Measurements from ENCODE around the gene CACNA2D3. TPM values are rescaled to one million over a fixed set of nuclear protein-coding genes. Genes with fewer than 3 reads are reported as not detected.

CACNA2D3 gene
- polyA plus RNA-seq, 1 donor (not counting 4 experiments of a cell fraction or from before 2014, with no cell fraction given) = 0.08 TPM

DNA sequence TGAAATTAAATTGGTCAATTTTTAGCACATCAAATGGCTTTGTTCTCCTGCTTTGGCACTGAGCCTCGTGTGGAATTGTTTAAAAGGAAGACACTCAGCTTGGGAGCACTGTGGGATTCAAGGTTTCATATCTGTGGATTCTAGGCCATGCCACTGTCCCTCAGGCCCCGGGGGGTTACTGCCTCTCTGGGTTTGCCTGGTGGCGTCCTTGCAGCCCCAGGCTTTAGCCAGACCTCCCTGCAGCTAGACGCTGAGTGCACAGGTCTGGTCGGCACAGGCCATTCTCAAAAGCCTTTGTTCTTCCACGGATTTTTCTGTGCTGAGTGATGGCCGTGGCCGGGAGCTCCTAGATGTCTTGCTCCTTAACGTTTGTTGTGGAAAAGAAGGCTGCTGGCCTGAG lies 76.2 kb downstream of the CACNA2D3 start:
- H2AFZ ChIP-seq (ENCODE audit: control insufficient read depth, low read length) = no peak overlapping the region
- H3K79me2 ChIP-seq (ENCODE audit: control insufficient read depth, insufficient read depth, low read length) = no peaks in the 10 kb centered on the region
- no peaks in the 10 kb centered on the region for H3K9me3 ChIP-seq (ENCODE audit: control insufficient read depth, low read depth, low read length)
- H3K27me3 ChIP-seq (ENCODE audit: control insufficient read depth, extremely low read depth, insufficient read depth, low read length) = no peaks in the 10 kb centered on the region
- no peak for DNase-seq (ENCODE audit: low read depth, low spot score)
- no peaks in the 10 kb centered on the region for H4K20me1 ChIP-seq (ENCODE audit: control insufficient read depth, extremely low read depth, insufficient read depth, low read length)
- no peak overlapping the region for H3K27ac ChIP-seq (ENCODE audit: control insufficient read depth, insufficient read depth, low read length)
- no peaks in the 10 kb centered on the region for H3K9me1 ChIP-seq (ENCODE audit: control insufficient read depth, extremely low read depth, insufficient read depth, low read length)
- no peak overlapping the region for H3K9ac ChIP-seq (ENCODE audit: control insufficient read depth, extremely low read depth, insufficient read depth, low read length)
- no peaks in the 10 kb centered on the region for H3K4me1 ChIP-seq (ENCODE audit: control insufficient read depth, extremely low read depth, insufficient read depth, low read length)
- TF ChIP-seq EZH2 (IDR thresholded peaks at IDR 0.05; ENCODE audit: low read length) = no peak
- TF ChIP-seq CTCF (optimal IDR thresholded peaks at IDR 0.05 in 1 of 3, IDR thresholded peaks at IDR 0.05 in 1 of 3, conservative IDR thresholded peaks at IDR 0.05 in 1 of 3; ENCODE audit: extremely low read depth in 1 of 3, insufficient read depth in 2 of 3, low read length in 3 of 3) = no peak
- FAIRE-seq = no peak
- no peak overlapping the region for H3K4me3 ChIP-seq (ENCODE audit: control insufficient read depth in 2 of 3, extremely low read depth in 1 of 3, insufficient read depth in 2 of 3, low read depth in 1 of 3, low read length in 3 of 3)
- H3K36me3 ChIP-seq (ENCODE audit: control insufficient read depth in 2 of 2, extremely low read depth in 1 of 2, insufficient read depth in 2 of 2, low read length in 2 of 2) = no peaks in the 10 kb centered on the region
- dilution Hi-C loops (cut with MboI; ENCODE audit: extremely low pct_ligation_motif_present, low sequenced_read_pairs) = no loop called here
- no peak overlapping the region for H3K4me2 ChIP-seq (ENCODE audit: control insufficient read depth, extremely low read depth, insufficient read depth, low read depth, low read length)

GRCh38 chr3:54202054-54202453 lies 79.7 kb downstream of the CACNA2D3 start:
- Histone ChIP-seq H2AFZ (ENCODE audit: control insufficient read depth, low read length) (no peak overlapping the region), H3K4me3 (ENCODE audit: control insufficient read depth in 2 of 3, extremely low read depth in 1 of 3, insufficient read depth in 2 of 3, low read depth in 1 of 3, low read length in 3 of 3) (no peak overlapping the region), H3K4me2 (ENCODE audit: control insufficient read depth, extremely low read depth, insufficient read depth, low read depth, low read length) (no peak overlapping the region), H3K9me3 (ENCODE audit: control insufficient read depth, low read depth, low read length) (no peaks in the 10 kb centered on the region), H3K27me3 (ENCODE audit: control insufficient read depth, extremely low read depth, insufficient read depth, low read length) (no peaks in the 10 kb centered on the region), H3K9me1 (ENCODE audit: control insufficient read depth, extremely low read depth, insufficient read depth, low read length) (no peaks in the 10 kb centered on the region), H4K20me1 (ENCODE audit: control insufficient read depth, extremely low read depth, insufficient read depth, low read length) (no peaks in the 10 kb centered on the region), H3K36me3 (ENCODE audit: control insufficient read depth in 2 of 2, extremely low read depth in 1 of 2, insufficient read depth in 2 of 2, low read length in 2 of 2) (no peaks in the 10 kb centered on the region), H3K4me1 (ENCODE audit: control insufficient read depth, extremely low read depth, insufficient read depth, low read length) (no peaks in the 10 kb centered on the region), H3K27ac (ENCODE audit: control insufficient read depth, insufficient read depth, low read length) (no peak overlapping the region), H3K9ac (ENCODE audit: control insufficient read depth, extremely low read depth, insufficient read depth, low read length) (no peak overlapping the region), H3K79me2 (ENCODE audit: control insufficient read depth, insufficient read depth, low read length) (no peaks in the 10 kb centered on the region)
- TF ChIP-seq EZH2 (IDR thresholded peaks at IDR 0.05; ENCODE audit: low read length) (no peak), CTCF (optimal IDR thresholded peaks at IDR 0.05 in 1 of 3, IDR thresholded peaks at IDR 0.05 in 1 of 3, conservative IDR thresholded peaks at IDR 0.05 in 1 of 3; ENCODE audit: extremely low read depth in 1 of 3, insufficient read depth in 2 of 3, low read length in 3 of 3) (no peak)
- dilution Hi-C loops (cut with MboI; ENCODE audit: extremely low pct_ligation_motif_present, low sequenced_read_pairs) = no loop called here
- DNase-seq (ENCODE audit: low read depth, low spot score) = no peak
- no peak for FAIRE-seq
